Measurements from ENCODE around the gene FAM110D. TPM values are rescaled to one million over a fixed set of nuclear protein-coding genes. Genes with fewer than 3 reads are reported as not detected.
A peak's percentile ranks its signal among the peaks of the same experiment; 100 is the strongest.

Gene FAM110D
- total RNA-seq, 1 experiment from 2014 or later = not detected

DNA sequence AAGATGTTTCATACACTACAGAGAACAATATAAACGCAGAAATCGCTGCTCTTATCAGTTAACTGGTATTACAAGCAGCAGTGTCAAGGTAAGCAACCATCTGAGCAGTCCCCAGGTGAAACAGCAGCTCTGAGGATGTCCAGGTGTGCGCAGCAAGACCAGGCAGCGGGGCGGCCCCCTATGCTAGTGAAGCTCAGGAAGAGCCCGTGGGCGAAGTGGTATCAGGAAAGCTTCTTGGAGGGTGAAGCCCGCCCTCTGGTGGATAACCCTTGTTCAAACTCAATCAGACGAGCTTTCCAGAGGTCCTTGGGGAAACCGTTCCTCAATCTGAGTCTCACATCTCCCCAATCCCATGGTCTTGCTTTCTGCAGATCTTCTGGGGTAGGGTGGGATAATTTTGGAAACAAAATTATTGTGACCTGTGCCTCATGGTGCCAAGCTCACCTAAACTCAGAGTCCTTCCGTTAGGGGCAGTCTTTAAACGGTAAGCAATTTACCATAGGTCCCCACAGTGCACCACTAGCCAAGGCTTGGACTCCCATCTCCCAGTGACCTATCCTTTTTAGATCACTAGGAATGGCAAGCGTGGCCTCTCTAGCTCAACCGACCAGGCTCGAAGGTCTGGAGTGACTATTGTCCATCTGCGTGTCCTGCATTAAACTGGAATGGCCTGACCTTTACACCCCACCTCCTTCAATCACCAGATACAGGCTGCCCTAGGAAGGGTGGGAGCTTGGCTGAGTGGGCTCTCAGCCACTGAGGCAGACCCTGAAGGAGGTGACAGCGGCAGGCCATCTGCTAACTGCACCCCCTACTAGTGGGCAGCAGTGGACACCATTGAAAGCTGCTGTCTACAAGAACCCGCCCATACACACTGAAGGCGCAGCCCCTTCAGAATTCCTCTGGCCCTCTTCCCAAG is 13.6 kb upstream of the FAM110D start:
- TF ChIP-seq, protein P1, sequence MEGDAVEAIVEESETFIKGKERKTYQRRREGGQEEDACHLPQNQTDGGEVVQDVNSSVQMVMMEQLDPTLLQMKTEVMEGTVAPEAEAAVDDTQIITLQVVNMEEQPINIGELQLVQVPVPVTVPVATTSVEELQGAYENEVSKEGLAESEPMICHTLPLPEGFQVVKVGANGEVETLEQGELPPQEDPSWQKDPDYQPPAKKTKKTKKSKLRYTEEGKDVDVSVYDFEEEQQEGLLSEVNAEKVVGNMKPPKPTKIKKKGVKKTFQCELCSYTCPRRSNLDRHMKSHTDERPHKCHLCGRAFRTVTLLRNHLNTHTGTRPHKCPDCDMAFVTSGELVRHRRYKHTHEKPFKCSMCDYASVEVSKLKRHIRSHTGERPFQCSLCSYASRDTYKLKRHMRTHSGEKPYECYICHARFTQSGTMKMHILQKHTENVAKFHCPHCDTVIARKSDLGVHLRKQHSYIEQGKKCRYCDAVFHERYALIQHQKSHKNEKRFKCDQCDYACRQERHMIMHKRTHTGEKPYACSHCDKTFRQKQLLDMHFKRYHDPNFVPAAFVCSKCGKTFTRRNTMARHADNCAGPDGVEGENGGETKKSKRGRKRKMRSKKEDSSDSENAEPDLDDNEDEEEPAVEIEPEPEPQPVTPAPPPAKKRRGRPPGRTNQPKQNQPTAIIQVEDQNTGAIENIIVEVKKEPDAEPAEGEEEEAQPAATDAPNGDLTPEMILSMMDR (IDR thresholded peaks at IDR 0.05; ENCODE audit: unreplicated experiment) = peak; percentile 63
- peaks cover 29% of the 10 kb centered on the region for H3K27me3 Mint-ChIP-seq (ENCODE audit: unreplicated experiment)
- intact Hi-C loops (cut with micrococcal nuclease; ENCODE audit: unreplicated experiment) = loop anchor here (1.0 to 2.0 kb wide), 2 partner anchors 40 to 108 kb away; no protein-coding TSS in a partner anchor
- H3K27ac Mint-ChIP-seq (ENCODE audit: unreplicated experiment) = no peak overlapping the region
- H3K4me1 Mint-ChIP-seq (ENCODE audit: low read depth, unreplicated experiment) = no peaks in the 10 kb centered on the region
- no peaks in the 10 kb centered on the region for H3K9me3 Mint-ChIP-seq (ENCODE audit: low read depth, unreplicated experiment)
- BruUV-seq (replicated peaks) = no TSS peak
- CTCF ChIA-PET = interaction anchor here (0.5 to 2.2 kb wide), 15 partner anchors 18 to 250 kb away, joined by 3 to 22 read pairs (median 5); partner anchors contain the start of genes CEP85, CNKSR1 and PDIK1L
- no peak overlapping the region for H3K4me3 Mint-ChIP-seq (ENCODE audit: low read depth, unreplicated experiment)
- H3K36me3 Mint-ChIP-seq (ENCODE audit: insufficient read depth, unreplicated experiment) = peaks cover 4% of the 10 kb centered on the region
- peak; percentile 78 for DNase-seq

DNA sequence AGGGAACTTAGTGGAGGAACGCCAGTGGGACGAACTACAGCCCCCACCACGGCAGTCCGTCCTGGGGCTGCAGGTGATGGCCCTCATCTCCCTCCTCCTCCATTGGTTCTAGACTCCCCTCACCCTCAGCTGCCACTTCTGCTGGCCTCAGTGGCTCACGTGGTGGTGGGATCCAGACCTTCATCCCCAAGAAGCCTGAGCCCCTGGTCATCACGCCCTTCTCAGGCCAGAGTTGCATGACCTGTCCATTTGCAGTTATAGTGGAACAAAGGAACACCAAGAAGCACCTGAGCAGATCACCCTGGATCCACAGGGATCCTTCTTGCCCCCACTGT is 13.0 kb upstream of the FAM110D start:
- intact Hi-C loops (cut with micrococcal nuclease; ENCODE audit: unreplicated experiment) = loop anchor here (1.0 to 2.0 kb wide), 2 partner anchors 41 to 109 kb away; no protein-coding TSS in a partner anchor
- CTCF ChIA-PET = interaction anchor here (1.9 to 2.2 kb wide), 2 partner anchors 33 to 109 kb away, joined by 7 to 22 read pairs; no protein-coding TSS in a partner anchor
- Mint-ChIP-seq H3K4me3 (ENCODE audit: low read depth, unreplicated experiment) (no peak overlapping the region), H3K9me3 (ENCODE audit: low read depth, unreplicated experiment) (no peaks in the 10 kb centered on the region), H3K4me1 (ENCODE audit: low read depth, unreplicated experiment) (no peaks in the 10 kb centered on the region), H3K27me3 (ENCODE audit: unreplicated experiment) (peaks cover 32% of the 10 kb centered on the region), H3K36me3 (ENCODE audit: insufficient read depth, unreplicated experiment) (peaks cover 4% of the 10 kb centered on the region), H3K27ac (ENCODE audit: unreplicated experiment) (no peak overlapping the region)
- no peak for DNase-seq
- no TSS peak for BruUV-seq (replicated peaks)
- TF ChIP-seq, protein P1 (IDR thresholded peaks at IDR 0.05; ENCODE audit: unreplicated experiment) = no peak

DNA sequence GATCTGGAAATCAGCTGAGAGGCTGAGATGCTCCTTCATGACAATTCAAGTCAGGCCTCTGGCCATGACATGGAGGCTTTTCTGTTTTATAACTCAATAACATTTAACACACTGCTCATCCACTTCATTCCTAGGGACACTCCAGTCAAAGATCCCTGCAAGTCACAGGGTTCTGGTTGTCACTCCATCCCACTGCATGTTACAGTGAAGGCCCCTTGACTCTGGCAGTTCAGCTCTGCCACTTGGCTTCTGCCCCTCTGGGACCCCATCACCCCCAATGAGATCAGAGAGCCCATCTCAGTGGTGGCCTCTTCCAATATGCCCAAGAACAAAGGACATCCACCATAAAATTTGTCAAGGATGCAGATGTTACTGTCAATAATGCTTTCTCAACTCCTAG is 10.0 kb upstream of the FAM110D start:
- Mint-ChIP-seq H3K27me3 (ENCODE audit: unreplicated experiment) (peaks cover 39% of the 10 kb centered on the region), H3K36me3 (ENCODE audit: insufficient read depth, unreplicated experiment) (peaks cover 4% of the 10 kb centered on the region), H3K9me3 (ENCODE audit: low read depth, unreplicated experiment) (no peaks in the 10 kb centered on the region), H3K4me1 (ENCODE audit: low read depth, unreplicated experiment) (no peaks in the 10 kb centered on the region), H3K27ac (ENCODE audit: unreplicated experiment) (no peak overlapping the region), H3K4me3 (ENCODE audit: low read depth, unreplicated experiment) (no peak overlapping the region)
- no TSS peak for BruUV-seq (replicated peaks)
- CTCF ChIA-PET = no interaction called here
- DNase-seq = no peak
- TF ChIP-seq, protein P1 (IDR thresholded peaks at IDR 0.05; ENCODE audit: unreplicated experiment) = no peak
- intact Hi-C loops (cut with micrococcal nuclease; ENCODE audit: unreplicated experiment) = no loop called here

DNA sequence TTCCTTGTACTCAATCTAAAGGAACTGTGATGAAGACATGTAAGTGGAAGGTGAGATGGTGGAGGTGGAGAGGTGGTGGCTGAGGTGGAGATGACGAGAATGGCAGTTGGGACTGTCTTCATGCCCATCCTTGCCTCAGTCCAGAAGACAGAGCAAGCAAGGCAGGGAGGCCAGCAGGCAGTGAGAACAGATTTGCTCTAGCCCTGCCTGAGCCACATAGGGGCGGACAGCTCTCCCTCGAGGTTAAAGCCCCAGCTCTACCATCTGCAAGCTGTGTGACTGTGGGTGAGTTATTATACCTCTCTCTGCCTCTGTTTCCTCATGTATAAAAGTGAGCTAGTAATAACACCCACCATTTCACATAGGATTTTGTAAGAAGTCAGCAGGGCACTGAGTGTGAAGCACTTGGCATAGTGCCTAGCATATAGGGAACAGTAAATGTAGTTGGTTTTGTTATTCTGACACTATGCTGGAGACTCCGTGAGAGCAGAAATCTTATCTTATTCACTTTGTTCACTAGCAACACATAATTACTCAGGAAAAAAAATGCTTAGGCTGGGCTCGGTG is 4.8 kb upstream of the FAM110D start:
- TF ChIP-seq, protein P1 (IDR thresholded peaks at IDR 0.05; ENCODE audit: unreplicated experiment) = no peak
- Mint-ChIP-seq H3K36me3 (ENCODE audit: insufficient read depth, unreplicated experiment) (no peaks in the 10 kb centered on the region), H3K27ac (ENCODE audit: unreplicated experiment) (no peak overlapping the region), H3K4me1 (ENCODE audit: low read depth, unreplicated experiment) (no peaks in the 10 kb centered on the region), H3K4me3 (ENCODE audit: low read depth, unreplicated experiment) (no peak overlapping the region), H3K27me3 (ENCODE audit: unreplicated experiment) (peaks cover 42% of the 10 kb centered on the region), H3K9me3 (ENCODE audit: low read depth, unreplicated experiment) (no peaks in the 10 kb centered on the region)
- intact Hi-C loops (cut with micrococcal nuclease; ENCODE audit: unreplicated experiment) = no loop called here
- no TSS peak for BruUV-seq (replicated peaks)
- DNase-seq = no peak
- CTCF ChIA-PET = no interaction called here
